Left ventricle myocardium superior (tissue), 1 donor: ENCODE measurements around the gene VCAN. TPM values are rescaled to one million over a fixed set of nuclear protein-coding genes. Genes with fewer than 3 reads are reported as not detected.

Experiments used
- ATAC-seq: fragments of 200-7000 bp; cut with Tn5 transposase; one replicate; pipeline ENCODE4 v1.9.1; 2020; ENCODE audit warnings: mild to moderate bottlenecking, moderate library complexity
- DNase-seq: peaks from one replicate; pipeline ENCODE4 v3.0.0-alpha.2; 2020
- intact Hi-C: fragments of 100-400 bp; cut with micrococcal nuclease; formaldehyde crosslinking; loops from one replicate; pipeline ENCODE4 v1.11.0; 2022
- total RNA-seq: library from RNA; stranded (reverse); fragmentation: NEBNext Ultra II Directional; extraction: Animal tissue kit (Norgen Biotek cat#: 25700); gene quantifications from one replicate; pipeline ENCODE4 v1.2.1, GENCODE V29; 2021
- donor health status: DM: no; HTN: yes; CAD: no; lungs with severe emphysema.

VCAN gene
- total RNA-seq, 1 donor from 2014 or later = 16.9 TPM

DNA sequence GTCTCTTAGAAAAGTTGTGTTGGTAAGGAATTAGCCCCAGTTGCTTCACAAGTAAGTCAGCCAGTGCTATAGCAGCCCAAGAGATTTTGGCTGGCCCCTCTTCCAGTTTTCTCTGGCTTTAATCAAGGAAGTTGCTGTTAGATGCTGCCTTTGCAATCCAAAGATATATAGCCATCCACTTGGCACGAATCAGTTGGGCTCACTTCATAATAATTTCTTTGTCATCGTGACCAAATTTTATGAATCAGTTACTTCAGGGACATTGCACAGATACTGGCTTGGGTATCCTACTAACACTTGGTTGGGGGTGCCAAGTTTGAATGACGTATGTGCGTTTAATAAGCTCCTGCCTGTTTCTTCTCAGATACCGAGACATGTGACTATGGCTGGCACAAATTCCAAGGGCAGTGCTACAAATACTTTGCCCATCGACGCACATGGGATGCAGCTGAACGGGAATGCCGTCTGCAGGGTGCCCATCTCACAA, 81.5 kb downstream of the VCAN start:
- intact Hi-C loops = no loop called here
- ATAC-seq = peak; percentile 88
- peak; percentile 33 for DNase-seq

GRCh38 chr5:83554133-83554532, 82.6 kb downstream of the VCAN start:
- intact Hi-C loops = no loop called here
- DNase-seq (no peak), ATAC-seq (no peak)

DNA sequence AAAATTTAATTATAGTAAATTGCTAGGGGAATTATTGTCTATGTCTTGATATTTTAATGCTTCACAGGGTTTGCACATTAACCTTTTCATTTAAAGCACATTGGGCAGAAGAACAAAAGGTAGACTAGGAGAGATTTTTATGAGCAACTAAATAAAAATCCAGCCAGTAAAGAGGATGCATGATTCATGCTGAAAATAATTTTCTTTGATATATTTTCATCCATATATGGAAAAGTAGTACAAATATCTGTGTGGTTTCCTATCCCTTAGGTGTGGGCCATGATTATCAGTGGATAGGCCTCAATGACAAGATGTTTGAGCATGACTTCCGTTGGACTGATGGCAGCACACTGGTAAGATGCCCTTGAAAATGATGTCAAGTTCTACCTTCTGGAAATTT, 83.1 kb downstream of the VCAN start:
- DNase-seq (no peak), ATAC-seq (no peak)
- intact Hi-C loops = no loop called here

GRCh38 chr5:83555263-83555662, 83.7 kb downstream of the VCAN start:
- ATAC-seq = no peak
- no peak for DNase-seq
- intact Hi-C loops = no loop called here

- DNase-seq (no peak), ATAC-seq (no peak)
- intact Hi-C loops = no loop called here
Measured at GRCh38 chr5:83556190-83556589, 84.6 kb downstream of the VCAN start.

GRCh38 chr5:83559118-83559785, 87.7 kb downstream of the VCAN start:
- DNase-seq = no peak
- no peak for ATAC-seq
- intact Hi-C loops = no loop called here

DNA sequence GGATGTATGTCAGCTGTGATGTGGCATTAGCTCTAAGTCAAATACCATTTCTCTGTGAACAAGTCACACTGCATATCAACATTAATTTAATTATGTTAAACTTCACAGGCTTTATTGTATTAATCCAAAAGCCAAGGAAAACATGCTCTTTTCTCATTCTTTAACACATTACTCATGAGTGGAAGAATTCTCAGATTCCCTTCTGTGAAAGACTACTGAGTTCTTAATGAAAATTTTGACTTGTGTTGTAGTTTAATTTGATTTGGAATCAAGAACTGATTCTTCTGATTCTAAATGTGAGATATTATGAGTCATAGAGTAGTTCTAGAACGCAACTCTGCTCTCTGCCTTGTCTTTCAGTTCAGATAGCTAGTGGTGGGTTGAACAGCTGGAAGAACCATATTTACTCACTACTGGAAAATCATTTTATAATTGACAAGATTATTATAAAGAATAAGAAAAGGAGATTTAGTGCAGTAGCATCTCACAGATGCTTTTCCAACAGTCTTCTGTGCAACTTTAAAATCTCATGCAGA, 90.6 kb downstream of the VCAN start:
- intact Hi-C loops = loop anchor here (10.0 kb wide), 2 partner anchors 917 to 1207 kb away; no protein-coding TSS in a partner anchor
- peak; percentile 60 for ATAC-seq
- no peak for DNase-seq

DNA sequence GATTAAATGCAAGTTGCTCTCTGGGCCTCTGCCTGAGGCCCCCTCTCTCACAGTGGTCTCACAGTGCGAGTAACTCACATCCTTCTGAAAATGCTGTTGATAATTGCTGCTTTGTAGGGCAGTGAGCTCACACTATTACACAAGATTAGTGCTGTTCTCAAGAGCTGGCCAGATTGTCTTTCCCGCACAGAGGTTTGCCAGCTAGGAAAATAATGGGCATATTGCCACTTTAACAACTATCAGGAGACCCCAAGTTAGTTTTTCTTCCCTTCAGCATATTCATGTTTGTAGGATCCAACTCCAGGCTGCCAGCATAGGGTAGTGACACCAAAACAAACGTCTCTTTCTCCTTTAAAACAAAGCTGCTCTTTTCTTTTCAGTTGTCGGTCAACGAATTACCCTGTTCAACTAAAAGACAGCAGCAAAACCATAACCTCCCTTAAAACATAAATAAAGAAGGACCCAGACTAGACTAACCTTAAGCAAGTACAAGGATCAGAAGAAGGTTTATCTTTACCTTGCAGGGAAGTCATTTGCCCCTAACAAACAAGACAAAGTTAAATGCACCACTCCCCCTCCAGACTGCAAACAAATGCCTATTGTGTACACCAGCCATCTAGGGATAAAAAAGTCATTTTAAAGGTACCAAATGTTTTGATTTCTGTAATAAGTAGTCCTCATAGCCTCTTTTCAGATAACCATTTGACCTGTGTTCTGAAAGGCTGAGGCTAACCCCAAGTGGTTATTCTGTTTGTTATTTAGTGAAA, 91.4 kb downstream of the VCAN start:
- DNase-seq (no peak), ATAC-seq (peak; percentile 88)
- intact Hi-C loops = loop anchor here (10.0 kb wide), 2 partner anchors 918 to 1208 kb away; no protein-coding TSS in a partner anchor

DNA sequence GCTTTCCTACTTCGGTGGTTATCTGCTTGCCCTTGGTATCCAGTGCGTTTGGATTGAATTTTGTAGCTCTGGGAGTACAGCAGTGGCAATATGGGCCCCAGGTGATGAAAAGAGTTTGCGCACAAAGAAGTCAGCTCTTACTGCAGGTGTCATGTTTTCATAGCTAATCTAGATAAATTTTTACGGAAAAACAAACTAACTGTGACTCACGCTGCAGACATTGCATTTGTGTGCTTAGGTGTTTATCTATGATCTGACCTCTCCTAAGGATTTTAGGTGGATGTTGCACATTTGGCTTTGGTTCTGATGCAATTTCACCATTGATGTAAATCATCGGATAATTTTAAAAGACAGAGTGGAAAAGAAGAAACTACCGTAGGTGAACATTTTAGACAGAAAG, 92.1 kb downstream of the VCAN start:
- DNase-seq = no peak
- no peak for ATAC-seq
- intact Hi-C loops = loop anchor here (10.0 kb wide), 2 partner anchors 919 to 1209 kb away; no protein-coding TSS in a partner anchor

- ATAC-seq (peak; percentile 64), DNase-seq (no peak)
- intact Hi-C loops = loop anchor here (10.0 kb wide), 2 partner anchors 919 to 1209 kb away; no protein-coding TSS in a partner anchor
Measured at GRCh38 chr5:83564069-83564749, 92.7 kb downstream of the VCAN start.

DNA sequence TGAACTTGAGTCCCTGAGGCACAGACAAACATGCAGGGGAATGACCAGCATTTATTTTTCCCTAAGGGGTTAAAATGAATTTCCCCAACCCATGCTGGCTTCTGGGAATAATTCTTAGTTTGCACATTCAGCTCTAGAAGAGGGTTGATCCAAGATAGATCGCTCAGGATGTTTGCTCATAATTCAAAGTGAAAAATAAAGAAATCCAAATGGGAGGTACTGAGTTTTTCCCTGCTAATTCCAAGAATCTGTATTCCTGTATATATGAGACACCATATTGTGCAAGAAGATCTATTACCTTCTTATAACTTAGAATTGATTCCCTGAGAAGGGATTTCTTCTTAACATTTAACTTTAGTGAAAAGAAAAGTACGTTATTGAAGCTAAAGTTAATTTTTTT, 96.2 kb downstream of the VCAN start:
- no peak for ATAC-seq
- no peak for DNase-seq
- intact Hi-C loops = loop anchor here (10.0 kb wide), 2 partner anchors 923 to 1213 kb away; no protein-coding TSS in a partner anchor

- intact Hi-C loops = loop anchor here (10.0 kb wide), 2 partner anchors 923 to 1213 kb away; no protein-coding TSS in a partner anchor
- no peak for ATAC-seq
- no peak for DNase-seq
Measured at GRCh38 chr5:83568186-83568585, 96.6 kb downstream of the VCAN start.

DNA sequence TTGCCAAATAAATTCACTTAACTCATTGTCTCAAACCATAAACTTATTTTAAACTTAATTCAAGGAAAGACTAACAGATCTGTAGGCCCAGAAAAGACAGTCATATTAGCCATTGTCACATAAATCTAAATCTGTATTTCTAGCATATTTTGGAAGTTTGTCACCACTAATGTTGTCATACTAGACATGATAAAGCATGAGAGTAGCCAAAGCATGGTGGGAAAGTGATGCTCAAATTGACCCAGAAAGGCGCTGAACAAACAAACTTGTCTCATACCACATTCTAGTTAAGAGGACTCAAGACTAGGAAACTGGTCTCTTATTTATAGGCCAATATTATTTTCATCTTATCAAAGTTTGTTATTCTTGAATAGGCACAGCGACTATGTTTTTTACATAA, 99.4 kb downstream of the VCAN start:
- DNase-seq (no peak), ATAC-seq (no peak)
- intact Hi-C loops = no loop called here

DNA sequence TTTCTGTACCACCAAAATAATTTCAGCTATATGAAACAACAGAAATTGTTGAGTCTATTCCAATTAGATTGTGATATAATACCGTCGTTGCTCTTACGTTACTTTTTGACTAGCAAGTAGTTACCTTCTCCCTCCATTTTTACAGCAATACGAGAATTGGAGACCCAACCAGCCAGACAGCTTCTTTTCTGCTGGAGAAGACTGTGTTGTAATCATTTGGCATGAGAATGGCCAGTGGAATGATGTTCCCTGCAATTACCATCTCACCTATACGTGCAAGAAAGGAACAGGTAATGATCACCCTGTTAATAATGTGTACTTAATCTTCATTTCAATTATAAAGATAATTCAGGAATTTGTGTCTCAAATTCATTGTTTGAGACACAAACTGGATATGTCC, 100.7 kb downstream of the VCAN start:
- DNase-seq (no peak), ATAC-seq (no peak)
- intact Hi-C loops = no loop called here

DNA sequence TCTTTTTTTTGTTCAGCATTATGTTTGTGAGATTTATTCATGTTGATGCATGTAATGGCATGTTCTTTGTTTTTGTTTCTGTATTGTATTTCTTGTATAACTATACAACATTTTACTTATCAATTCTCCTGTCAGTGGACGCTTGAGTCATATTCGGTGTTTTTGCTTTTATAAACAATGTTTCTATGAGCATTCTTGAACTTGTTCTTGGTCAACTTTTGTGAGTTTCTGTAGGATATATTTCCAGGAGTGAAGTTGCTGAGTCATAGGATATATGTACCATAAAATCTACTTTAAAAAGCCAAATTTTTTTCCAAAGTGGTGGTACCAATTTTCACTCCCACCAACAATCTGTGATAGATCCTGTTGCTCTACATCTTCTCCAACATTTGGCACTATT, 104.8 kb downstream of the VCAN start:
- intact Hi-C loops = no loop called here
- DNase-seq (no peak), ATAC-seq (no peak)

DNA sequence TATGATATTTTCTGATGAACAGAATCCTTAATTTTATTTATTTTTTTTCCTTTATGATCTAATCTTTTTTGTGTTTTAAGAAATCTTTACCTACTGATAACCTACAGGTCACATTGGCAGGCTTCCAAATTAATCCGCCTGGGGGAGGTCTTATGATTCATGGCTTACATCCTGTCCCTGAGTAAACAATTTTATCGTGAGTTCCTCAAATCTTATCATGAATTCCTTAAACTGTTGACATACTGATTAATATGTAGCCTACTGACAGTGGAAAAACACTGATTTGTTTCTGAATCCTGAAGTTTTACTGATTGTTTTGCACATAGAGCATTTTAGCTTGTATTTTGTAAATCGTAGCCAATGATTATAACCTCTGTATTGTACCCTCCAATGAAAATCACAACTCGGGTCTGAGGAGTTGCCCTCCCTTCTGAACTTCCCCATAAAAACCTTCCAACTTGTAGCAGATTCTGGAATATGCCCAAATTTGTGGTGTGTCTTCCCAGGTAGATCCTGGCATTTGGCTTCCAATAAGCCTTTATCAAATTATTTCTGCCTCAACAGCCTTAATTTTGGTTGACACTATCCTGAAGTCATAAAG, 105.6 kb downstream of the VCAN start:
- ATAC-seq (no peak), DNase-seq (no peak)
- intact Hi-C loops = no loop called here

- DNase-seq = no peak
- intact Hi-C loops = no loop called here
- ATAC-seq = no peak
Measured at GRCh38 chr5:83583859-83584258, 112.3 kb downstream of the VCAN start.

- ATAC-seq (no peak), DNase-seq (no peak)
- intact Hi-C loops = no loop called here
Measured at GRCh38 chr5:83586874-83587776, 115.6 kb downstream of the VCAN start.
